Skeletal muscle tissue (tissue), 4 donors: ENCODE data around the gene PTPRG. TPM values are rescaled to one million over a fixed set of nuclear protein-coding genes. Genes with fewer than 3 reads are reported as not detected.
A peak's percentile ranks its signal among the peaks of the same experiment; 100 is the strongest.

ENCODE experiments used
- H3K27ac ChIP-seq: one replicate; pipeline ENCODE4 v1.7.0; 2013; ENCODE audit warnings: mild to moderate bottlenecking, low read depth, low read length, inconsistent platforms
- H3K27me3 ChIP-seq, 3 donors: one replicate each; pipeline ENCODE4 v1.7.0; 2013; ENCODE audit warnings: low read length in 3 of 3; ENCODE audit not compliant: control insufficient read depth in 3 of 3, insufficient read depth in 3 of 3
- H3K36me3 ChIP-seq, 3 donors: one replicate each; pipeline ENCODE4 v1.7.0; 2013; ENCODE audit warnings: low read length in 3 of 3; ENCODE audit not compliant: control insufficient read depth in 3 of 3, insufficient read depth in 3 of 3
- H3K4me1 ChIP-seq, 3 donors: one replicate each; pipeline ENCODE4 v1.7.0; 2013; ENCODE audit warnings: low read length in 3 of 3, mild to moderate bottlenecking in 3 of 3; ENCODE audit not compliant: control insufficient read depth in 3 of 3, insufficient read depth in 3 of 3
- H3K4me3 ChIP-seq, 3 donors: one replicate each; pipeline ENCODE4 v1.7.0; 2013; ENCODE audit warnings: low read length in 3 of 3
- H3K9ac ChIP-seq, 3 donors: one replicate each; pipeline ENCODE4 v1.7.0; 2013; ENCODE audit warnings: low read length in 3 of 3, mild to moderate bottlenecking in 3 of 3, moderate library complexity in 2 of 3, low read depth in 1 of 3
- H3K9me3 ChIP-seq, 3 donors: one replicate each; pipeline ENCODE4 v1.7.0; 2013; ENCODE audit warnings: low read length in 3 of 3; ENCODE audit not compliant: control insufficient read depth in 3 of 3
- total RNA-seq: library from RNA; depleted of rRNA; stranded (reverse); fragments of >200 nt; gene quantifications from one replicate; pipeline ENCODE4 v1.2.3, GENCODE V29; 2014
- donor health status: Osteomylitis.

PTPRG gene
- total RNA-seq, 1 donor from 2014 or later = 48.5 TPM

GRCh38 chr3:61828880-61829721 lies 267.7 kb downstream of the PTPRG start:
- Histone ChIP-seq H3K4me1 (peaks cover 0 to 15% (median 9%) of the 10 kb centered on the region in 3 donors), H3K27ac (peak overlapping the region; percentile 2), H3K36me3 (no peaks in the 10 kb centered on the region), H3K4me3 (no peak overlapping the region), H3K27me3 (no peaks in the 10 kb centered on the region), H3K9me3 (no peaks in the 10 kb centered on the region), H3K9ac (no peak overlapping the region)

- H3K4me1 ChIP-seq = peaks cover 0 to 15% (median 9%) of the 10 kb centered on the region in 3 donors
- H3K9ac ChIP-seq = no peak overlapping the region
- H3K9me3 ChIP-seq = no peaks in the 10 kb centered on the region
- H3K27me3 ChIP-seq = no peaks in the 10 kb centered on the region
- peak overlapping the region; percentile 2 for H3K27ac ChIP-seq
- H3K36me3 ChIP-seq = no peaks in the 10 kb centered on the region
- H3K4me3 ChIP-seq = no peak overlapping the region
These were observed 268.5 kb downstream of the PTPRG start for GRCh38 chr3:61829722-61830350.

- no peaks in the 10 kb centered on the region for H3K27me3 ChIP-seq
- no peaks in the 10 kb centered on the region for H3K9me3 ChIP-seq
- H3K27ac ChIP-seq = no peak overlapping the region
- H3K4me3 ChIP-seq = no peak overlapping the region
- peaks cover 0 to 13% (median 9%) of the 10 kb centered on the region in 3 donors for H3K4me1 ChIP-seq
- H3K9ac ChIP-seq = no peak overlapping the region
- H3K36me3 ChIP-seq = no peaks in the 10 kb centered on the region
These were observed 270.6 kb downstream of the PTPRG start for GRCh38 chr3:61831973-61832372.

GRCh38 chr3:61832375-61833229 lies 271.2 kb downstream of the PTPRG start:
- Histone ChIP-seq H3K27ac (no peak overlapping the region), H3K4me1 (peaks cover 0 to 13% (median 9%) of the 10 kb centered on the region in 3 donors), H3K9ac (no peak overlapping the region), H3K36me3 (peaks cover 0 to 3% (median 0%) of the 10 kb centered on the region in 3 donors), H3K9me3 (no peaks in the 10 kb centered on the region), H3K4me3 (no peak overlapping the region), H3K27me3 (no peaks in the 10 kb centered on the region)

GRCh38 chr3:61839256-61839655 lies 277.9 kb downstream of the PTPRG start:
- Histone ChIP-seq H3K9ac (no peak overlapping the region), H3K4me1 (peaks cover 0 to 8% (median 0%) of the 10 kb centered on the region in 3 donors), H3K27ac (no peak overlapping the region), H3K4me3 (no peak overlapping the region), H3K36me3 (peaks cover 0 to 3% (median 0%) of the 10 kb centered on the region in 3 donors), H3K27me3 (no peaks in the 10 kb centered on the region), H3K9me3 (no peaks in the 10 kb centered on the region)

GRCh38 chr3:61841111-61841845 lies 279.9 kb downstream of the PTPRG start:
- Histone ChIP-seq H3K27me3 (no peaks in the 10 kb centered on the region), H3K9ac (no peak overlapping the region), H3K27ac (no peak overlapping the region), H3K36me3 (peaks cover 0 to 3% (median 0%) of the 10 kb centered on the region in 3 donors), H3K9me3 (no peaks in the 10 kb centered on the region), H3K4me3 (no peak overlapping the region), H3K4me1 (peaks cover 0 to 8% (median 0%) of the 10 kb centered on the region in 3 donors)

GRCh38 chr3:61841988-61842387 lies 280.6 kb downstream of the PTPRG start:
- no peaks in the 10 kb centered on the region for H3K27me3 ChIP-seq
- H3K9me3 ChIP-seq = no peaks in the 10 kb centered on the region
- peaks cover 0 to 3% (median 0%) of the 10 kb centered on the region in 3 donors for H3K36me3 ChIP-seq
- no peak overlapping the region for H3K9ac ChIP-seq
- peaks cover under 1 to 10% (median 1%) of the 10 kb centered on the region in 3 donors for H3K4me1 ChIP-seq
- H3K4me3 ChIP-seq = no peak overlapping the region
- H3K27ac ChIP-seq = no peak overlapping the region

GRCh38 chr3:61844346-61844745 lies 283.0 kb downstream of the PTPRG start:
- H3K4me1 ChIP-seq = peaks cover 9 to 24% (median 18%) of the 10 kb centered on the region in 3 donors
- H3K36me3 ChIP-seq = no peaks in the 10 kb centered on the region

GRCh38 chr3:61846488-61846887 lies 285.1 kb downstream of the PTPRG start:
- peak overlapping the region in 1 of 3 donors; percentile 4 for H3K9ac ChIP-seq
- H3K27me3 ChIP-seq = no peaks in the 10 kb centered on the region
- no peak overlapping the region for H3K27ac ChIP-seq
- H3K4me1 ChIP-seq = peaks cover 9 to 25% (median 21%) of the 10 kb centered on the region in 3 donors
- no peaks in the 10 kb centered on the region for H3K36me3 ChIP-seq
- no peak overlapping the region for H3K4me3 ChIP-seq
- H3K9me3 ChIP-seq = no peaks in the 10 kb centered on the region

More at GRCh38 chr3:61844346-61844745, 283.0 kb downstream of the PTPRG start:
- H3K9ac ChIP-seq = no peak overlapping the region
- H3K27ac ChIP-seq = no peak overlapping the region
- H3K9me3 ChIP-seq = no peaks in the 10 kb centered on the region
- no peak overlapping the region for H3K4me3 ChIP-seq
- no peaks in the 10 kb centered on the region for H3K27me3 ChIP-seq
